HEK293 (cell line): ENCODE data around the gene NME5.

Experiments
- CTCF ChIA-PET: fragments of 350-600 bp; formaldehyde crosslinking; extraction: SDS; loops from one replicate; lab custom pipeline; 2021; ENCODE audit warnings: antibody characterized with exemption; lab: Yijun Ruan, JAX
- POLR2A ChIA-PET: fragments of 300-600 bp; formaldehyde crosslinking; extraction: SDS; loops from one replicate; lab custom pipeline; 2020; ENCODE audit warnings: antibody characterized with exemption, inconsistent platforms; lab: Yijun Ruan, JAX
- H3K27ac ChIP-seq: fragments of 200-500 bp; sonication (Bioruptor generic); 2 replicates; pipeline ENCODE4 v1.5.1; 2014; ENCODE audit warnings: low read depth, low read length, control low read depth, inconsistent platforms; ENCODE audit errors: extremely low read depth
- H3K36me3 ChIP-seq, 2 experiments: fragments of 200-500 bp in 1 of 2; sonication (Bioruptor generic) in 1 of 2; 1 replicate in 1 of 2; 2 replicates in 1 of 2; pipeline ENCODE4 v1.5.1; 2014 to 2017; ENCODE audit warnings: inconsistent platforms in 2 of 2, low read length in 2 of 2; ENCODE audit not compliant: control insufficient read depth in 2 of 2, insufficient read depth in 1 of 2
- H3K4me1 ChIP-seq: fragments of 200-500 bp; sonication (Bioruptor generic); 2 replicates; pipeline ENCODE4 v1.5.1; 2014; ENCODE audit warnings: mild to moderate bottlenecking, low read length, inconsistent platforms; ENCODE audit not compliant: control insufficient read depth, insufficient read depth
- H3K4me3 ChIP-seq: 2 replicates; pipeline ENCODE4 v1.5.1; 2011; ENCODE audit warnings: low read depth, mild to moderate bottlenecking, control low read depth, low read length, moderate library complexity
- H3K9me3 ChIP-seq: fragments of 200-500 bp; sonication (Bioruptor generic); 2 replicates; pipeline ENCODE4 v1.5.1; 2014; ENCODE audit warnings: low read depth, low read length, inconsistent platforms; ENCODE audit not compliant: control insufficient read depth, insufficient read depth
- BCL11A ChIP-seq: fragments of 450-650 bp; formaldehyde crosslinking; IDR thresholded peaks from 2 replicates; pipeline ENCODE4 v1.5.1; 2016; ENCODE audit warnings: low read depth, missing biosample characterization, missing genetic modification characterization
- FEZF1 ChIP-seq: fragments of 450-650 bp; formaldehyde crosslinking; IDR thresholded peaks from 2 replicates; pipeline ENCODE4 v1.5.1; 2016; ENCODE audit warnings: missing biosample characterization, missing genetic modification characterization
- MEIS1 ChIP-seq: sonication (generic); formaldehyde crosslinking; IDR thresholded peaks from 2 replicates; pipeline ENCODE4 v1.8.1; 2022; ENCODE audit warnings: missing genetic modification reagents, mild to moderate bottlenecking, borderline replicate concordance
- OVOL3 ChIP-seq: fragments of 450-650 bp; formaldehyde crosslinking; IDR thresholded peaks from 2 replicates; pipeline ENCODE4 v1.5.1; 2016; ENCODE audit warnings: missing biosample characterization, missing genetic modification characterization
- YY1 ChIP-seq: fragments of 450-650 bp; formaldehyde crosslinking; IDR thresholded peaks from 2 replicates; pipeline ENCODE4 v1.5.1; 2018; ENCODE audit warnings: missing biosample characterization, missing genetic modification characterization
- YY2 ChIP-seq: fragments of 450-650 bp; formaldehyde crosslinking; IDR thresholded peaks from 2 replicates; pipeline ENCODE4 v1.5.1; 2016; ENCODE audit warnings: missing biosample characterization, missing genetic modification characterization
- ZFP37 ChIP-seq: fragments of 450-650 bp; formaldehyde crosslinking; IDR thresholded peaks from 2 replicates; pipeline ENCODE4 v1.5.1; 2016; ENCODE audit warnings: missing biosample characterization, missing genetic modification characterization
- ZFP69B ChIP-seq: fragments of 450-650 bp; formaldehyde crosslinking; IDR thresholded peaks from 2 replicates; pipeline ENCODE4 v1.5.1; 2016; ENCODE audit warnings: missing biosample characterization, missing genetic modification characterization
- ZNF114 ChIP-seq: fragments of 450-650 bp; formaldehyde crosslinking; IDR thresholded peaks from 2 replicates; pipeline ENCODE4 v1.5.0; 2017; ENCODE audit warnings: missing biosample characterization, missing genetic modification characterization
- ZNF121 ChIP-seq: fragments of 450-650 bp; formaldehyde crosslinking; IDR thresholded peaks from 2 replicates; pipeline ENCODE4 v1.5.1; 2016; ENCODE audit warnings: missing biosample characterization, missing genetic modification characterization
- ZNF174 ChIP-seq: fragments of 450-650 bp; formaldehyde crosslinking; IDR thresholded peaks from 2 replicates; pipeline ENCODE4 v1.5.0; 2017; ENCODE audit warnings: missing biosample characterization, mild to moderate bottlenecking, missing genetic modification characterization
- ZNF2 ChIP-seq: fragments of 450-650 bp; formaldehyde crosslinking; IDR thresholded peaks from 2 replicates; pipeline ENCODE4 v1.5.1; 2016; ENCODE audit warnings: missing biosample characterization, missing genetic modification characterization
- ZNF23 ChIP-seq: fragments of 450-650 bp; formaldehyde crosslinking; IDR thresholded peaks from 2 replicates; pipeline ENCODE4 v1.5.1; 2016; ENCODE audit warnings: missing biosample characterization, missing genetic modification characterization, borderline replicate concordance
- ZNF37A ChIP-seq: fragments of 450-650 bp; IDR thresholded peaks from 2 replicates; pipeline ENCODE4 v1.5.1; 2018; ENCODE audit warnings: missing biosample characterization, missing genetic modification characterization
- ZNF394 ChIP-seq: fragments of 450-650 bp; formaldehyde crosslinking; IDR thresholded peaks from 2 replicates; pipeline ENCODE4 v1.5.1; 2016; ENCODE audit warnings: missing biosample characterization, missing genetic modification characterization, mild to moderate bottlenecking, moderate library complexity, borderline replicate concordance
- ZNF544 ChIP-seq: fragments of 450-650 bp; formaldehyde crosslinking; IDR thresholded peaks from 2 replicates; pipeline ENCODE4 v1.5.0; 2017; ENCODE audit warnings: missing biosample characterization, missing genetic modification characterization
- ZNF548 ChIP-seq: fragments of 450-650 bp; formaldehyde crosslinking; IDR thresholded peaks from 2 replicates; pipeline ENCODE4 v1.5.1; 2016; ENCODE audit warnings: missing biosample characterization, missing genetic modification characterization
- ZNF596 ChIP-seq: fragments of 450-650 bp; IDR thresholded peaks from 2 replicates; pipeline ENCODE4 v1.5.0; 2018; ENCODE audit warnings: missing biosample characterization, mild to moderate bottlenecking, missing genetic modification characterization, moderate library complexity
- ZNF621 ChIP-seq: fragments of 450-650 bp; formaldehyde crosslinking; IDR thresholded peaks from 2 replicates; pipeline ENCODE4 v1.5.1; 2017; ENCODE audit warnings: missing biosample characterization, missing genetic modification characterization
- ZNF626 ChIP-seq: fragments of 450-650 bp; sonication (Bioruptor Pico); formaldehyde crosslinking; IDR thresholded peaks from 2 replicates; pipeline ENCODE4 v1.5.1; 2018; ENCODE audit warnings: missing biosample characterization, missing genetic modification characterization, inconsistent platforms
- ZNF670 ChIP-seq: fragments of 450-650 bp; formaldehyde crosslinking; IDR thresholded peaks from 2 replicates; pipeline ENCODE4 v1.5.1; 2016; ENCODE audit warnings: missing biosample characterization, missing genetic modification characterization, low read depth
- ZNF768 ChIP-seq: fragments of 450-650 bp; formaldehyde crosslinking; IDR thresholded peaks from 2 replicates; pipeline ENCODE4 v1.5.1; 2018; ENCODE audit warnings: missing biosample characterization, mild to moderate bottlenecking, missing genetic modification characterization
- ZNF843 ChIP-seq: fragments of 450-650 bp; formaldehyde crosslinking; IDR thresholded peaks from 2 replicates; pipeline ENCODE4 v1.5.1; 2016; ENCODE audit warnings: missing biosample characterization, missing genetic modification characterization
- TF ChIP-seq, protein P1 (sequence below): fragments of 450-650 bp; formaldehyde crosslinking; IDR thresholded peaks from 2 replicates; pipeline ENCODE4 v1.5.1; 2016; ENCODE audit warnings: missing biosample characterization, missing genetic modification characterization
- TF ChIP-seq, protein P2 (sequence below): fragments of 450-650 bp; formaldehyde crosslinking; IDR thresholded peaks from 2 replicates; pipeline ENCODE4 v1.5.1; 2016; ENCODE audit warnings: missing biosample characterization, missing genetic modification characterization, low read depth
- TF ChIP-seq, protein P3 (sequence below): fragments of 450-650 bp; formaldehyde crosslinking; IDR thresholded peaks from 2 replicates; pipeline ENCODE4 v1.5.1; 2016; ENCODE audit warnings: missing biosample characterization, missing genetic modification characterization
- TF ChIP-seq, protein P4 (sequence below): fragments of 450-650 bp; IDR thresholded peaks from 2 replicates; pipeline ENCODE4 v1.5.1; 2018; ENCODE audit warnings: missing biosample characterization, mild to moderate bottlenecking, missing genetic modification characterization
- TF ChIP-seq, protein P5 (sequence below): fragments of 450-650 bp; formaldehyde crosslinking; IDR thresholded peaks from 2 replicates; pipeline ENCODE4 v1.5.1; 2016; ENCODE audit warnings: missing biosample characterization, missing genetic modification characterization

NME5 gene

DNA sequence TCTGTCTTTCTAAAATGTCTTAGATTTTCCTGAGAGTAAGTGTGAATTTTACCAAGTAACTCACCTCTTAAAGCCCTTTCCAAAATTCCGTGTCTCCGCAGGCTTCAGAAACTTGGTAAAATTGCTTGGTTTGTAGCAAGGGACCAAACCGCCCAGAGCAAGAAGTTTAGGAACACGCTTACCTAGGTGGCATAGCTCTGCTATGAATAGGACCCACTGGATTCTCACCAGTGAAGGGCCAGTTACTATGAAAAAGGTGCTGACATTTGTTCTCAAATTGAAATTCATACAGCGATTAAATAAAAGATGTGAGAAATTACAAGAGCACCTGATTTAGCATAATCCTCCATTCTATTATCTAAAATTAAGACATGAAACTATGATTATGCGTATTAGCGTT, 6.7 kb downstream of the NME5 start:
- Histone ChIP-seq H3K9me3 (no peaks in the 10 kb centered on the region), H3K36me3 (no peaks in the 10 kb centered on the region; a peak in 1 of 3 replicates), H3K4me3 (no peak overlapping the region), H3K27ac (no peak overlapping the region), H3K4me1 (peaks cover 12% of the 10 kb centered on the region)
- POLR2A ChIA-PET, result interaction anchor here (0.9 kb wide), 1 partner anchor 354 kb away, joined by 3 read pairs; no protein-coding TSS in a partner anchor
- CTCF ChIA-PET, result interaction anchor here (0.5 to 4.6 kb wide), 10 partner anchors 25 to 504 kb away, joined by 3 to 96 read pairs (median 10); partner anchors contain the start of gene WNT8A
- TF ChIP-seq ZNF596 (tag by site-specific recombination) (no peak), ZNF174 (no peak), ZNF121 (tag by site-specific recombination) (no peak), ZNF544 (no peak), ZNF2 (tag by site-specific recombination) (no peak), ZNF621 (tag by site-specific recombination) (no peak), ZFP37 (no peak), ZNF37A (tag by site-specific recombination) (no peak), MEIS1 (no peak), FEZF1 (tag by site-specific recombination) (no peak), ZNF626 (tag by site-specific recombination) (no peak), ZNF394 (tag by site-specific recombination) (no peak), OVOL3 (tag by site-specific recombination) (no peak), ZNF23 (no peak), ZNF768 (tag by site-specific recombination) (no peak), ZNF548 (tag by site-specific recombination) (no peak), YY1 (tag by site-specific recombination) (no peak), YY2 (no peak)
- TF ChIP-seq, protein P1, sequence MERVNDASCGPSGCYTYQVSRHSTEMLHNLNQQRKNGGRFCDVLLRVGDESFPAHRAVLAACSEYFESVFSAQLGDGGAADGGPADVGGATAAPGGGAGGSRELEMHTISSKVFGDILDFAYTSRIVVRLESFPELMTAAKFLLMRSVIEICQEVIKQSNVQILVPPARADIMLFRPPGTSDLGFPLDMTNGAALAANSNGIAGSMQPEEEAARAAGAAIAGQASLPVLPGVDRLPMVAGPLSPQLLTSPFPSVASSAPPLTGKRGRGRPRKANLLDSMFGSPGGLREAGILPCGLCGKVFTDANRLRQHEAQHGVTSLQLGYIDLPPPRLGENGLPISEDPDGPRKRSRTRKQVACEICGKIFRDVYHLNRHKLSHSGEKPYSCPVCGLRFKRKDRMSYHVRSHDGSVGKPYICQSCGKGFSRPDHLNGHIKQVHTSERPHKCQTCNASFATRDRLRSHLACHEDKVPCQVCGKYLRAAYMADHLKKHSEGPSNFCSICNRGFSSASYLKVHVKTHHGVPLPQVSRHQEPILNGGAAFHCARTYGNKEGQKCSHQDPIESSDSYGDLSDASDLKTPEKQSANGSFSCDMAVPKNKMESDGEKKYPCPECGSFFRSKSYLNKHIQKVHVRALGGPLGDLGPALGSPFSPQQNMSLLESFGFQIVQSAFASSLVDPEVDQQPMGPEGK (tag by site-specific recombination), result no peak
- TF ChIP-seq, protein P2, sequence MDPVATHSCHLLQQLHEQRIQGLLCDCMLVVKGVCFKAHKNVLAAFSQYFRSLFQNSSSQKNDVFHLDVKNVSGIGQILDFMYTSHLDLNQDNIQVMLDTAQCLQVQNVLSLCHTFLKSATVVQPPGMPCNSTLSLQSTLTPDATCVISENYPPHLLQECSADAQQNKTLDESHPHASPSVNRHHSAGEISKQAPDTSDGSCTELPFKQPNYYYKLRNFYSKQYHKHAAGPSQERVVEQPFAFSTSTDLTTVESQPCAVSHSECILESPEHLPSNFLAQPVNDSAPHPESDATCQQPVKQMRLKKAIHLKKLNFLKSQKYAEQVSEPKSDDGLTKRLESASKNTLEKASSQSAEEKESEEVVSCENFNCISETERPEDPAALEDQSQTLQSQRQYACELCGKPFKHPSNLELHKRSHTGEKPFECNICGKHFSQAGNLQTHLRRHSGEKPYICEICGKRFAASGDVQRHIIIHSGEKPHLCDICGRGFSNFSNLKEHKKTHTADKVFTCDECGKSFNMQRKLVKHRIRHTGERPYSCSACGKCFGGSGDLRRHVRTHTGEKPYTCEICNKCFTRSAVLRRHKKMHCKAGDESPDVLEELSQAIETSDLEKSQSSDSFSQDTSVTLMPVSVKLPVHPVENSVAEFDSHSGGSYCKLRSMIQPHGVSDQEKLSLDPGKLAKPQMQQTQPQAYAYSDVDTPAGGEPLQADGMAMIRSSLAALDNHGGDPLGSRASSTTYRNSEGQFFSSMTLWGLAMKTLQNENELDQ (tag by site-specific recombination), result no peak

DNA sequence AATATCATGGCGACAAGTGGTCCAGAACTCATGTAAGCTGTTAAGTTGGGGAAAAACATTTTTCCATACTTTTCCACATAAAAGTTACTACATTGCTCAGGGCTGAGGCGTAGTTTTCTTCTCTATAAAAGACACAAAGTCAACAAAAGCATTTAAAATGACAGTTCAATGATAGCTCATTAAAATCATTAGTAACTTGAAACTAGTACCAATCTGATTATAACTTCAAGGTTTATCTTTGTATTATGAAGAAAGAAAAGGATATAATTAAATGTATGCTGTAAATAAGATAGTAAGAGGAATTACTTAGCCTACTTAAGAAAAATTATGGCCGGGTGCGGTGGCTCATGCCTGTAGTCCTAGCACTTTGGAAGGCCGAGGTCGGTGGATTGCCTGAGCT, 9.9 kb downstream of the NME5 start:
- no peak overlapping the region for H3K4me3 ChIP-seq
- H3K27ac ChIP-seq, result peak overlapping the region; percentile 22; the same call in 1 of the 2 replicates
- peaks cover 12% of the 10 kb centered on the region for H3K4me1 ChIP-seq
- ChIA-PET CTCF (interaction anchor here (0.6 to 6.7 kb wide), 10 partner anchors 11 to 458 kb away, joined by 3 to 54 read pairs (median 4); partner anchors contain the start of gene WNT8A), POLR2A (interaction anchor here (0.7 kb wide), 1 partner anchor 104 kb away, joined by 3 read pairs; no protein-coding TSS in a partner anchor)
- H3K36me3 ChIP-seq, result no peaks in the 10 kb centered on the region
- no peaks in the 10 kb centered on the region for H3K9me3 ChIP-seq
- no peak for TF ChIP-seq ZFP69B (tag by site-specific recombination)
- peak; percentile 61; the same call in 1 of the 2 replicates for TF ChIP-seq BCL11A (tag by site-specific recombination)
- no peak for TF ChIP-seq ZNF670 (tag by site-specific recombination)
- TF ChIP-seq, protein P3, sequence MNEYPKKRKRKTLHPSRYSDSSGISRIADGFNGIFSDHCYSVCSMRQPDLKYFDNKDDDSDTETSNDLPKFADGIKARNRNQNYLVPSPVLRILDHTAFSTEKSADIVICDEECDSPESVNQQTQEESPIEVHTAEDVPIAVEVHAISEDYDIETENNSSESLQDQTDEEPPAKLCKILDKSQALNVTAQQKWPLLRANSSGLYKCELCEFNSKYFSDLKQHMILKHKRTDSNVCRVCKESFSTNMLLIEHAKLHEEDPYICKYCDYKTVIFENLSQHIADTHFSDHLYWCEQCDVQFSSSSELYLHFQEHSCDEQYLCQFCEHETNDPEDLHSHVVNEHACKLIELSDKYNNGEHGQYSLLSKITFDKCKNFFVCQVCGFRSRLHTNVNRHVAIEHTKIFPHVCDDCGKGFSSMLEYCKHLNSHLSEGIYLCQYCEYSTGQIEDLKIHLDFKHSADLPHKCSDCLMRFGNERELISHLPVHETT (tag by site-specific recombination), result 0 out of 2 replicates have a peak, but pooled peaks have one; percentile 33
- peak; percentile 95 for TF ChIP-seq ZNF843
- TF ChIP-seq ZNF114 (tag by site-specific recombination), result no peak
- TF ChIP-seq, protein P4, sequence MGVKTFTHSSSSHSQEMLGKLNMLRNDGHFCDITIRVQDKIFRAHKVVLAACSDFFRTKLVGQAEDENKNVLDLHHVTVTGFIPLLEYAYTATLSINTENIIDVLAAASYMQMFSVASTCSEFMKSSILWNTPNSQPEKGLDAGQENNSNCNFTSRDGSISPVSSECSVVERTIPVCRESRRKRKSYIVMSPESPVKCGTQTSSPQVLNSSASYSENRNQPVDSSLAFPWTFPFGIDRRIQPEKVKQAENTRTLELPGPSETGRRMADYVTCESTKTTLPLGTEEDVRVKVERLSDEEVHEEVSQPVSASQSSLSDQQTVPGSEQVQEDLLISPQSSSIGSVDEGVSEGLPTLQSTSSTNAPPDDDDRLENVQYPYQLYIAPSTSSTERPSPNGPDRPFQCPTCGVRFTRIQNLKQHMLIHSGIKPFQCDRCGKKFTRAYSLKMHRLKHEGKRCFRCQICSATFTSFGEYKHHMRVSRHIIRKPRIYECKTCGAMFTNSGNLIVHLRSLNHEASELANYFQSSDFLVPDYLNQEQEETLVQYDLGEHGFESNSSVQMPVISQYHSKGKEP, result peak; percentile 31; the same call in 1 of the 2 replicates
- TF ChIP-seq, protein P5, sequence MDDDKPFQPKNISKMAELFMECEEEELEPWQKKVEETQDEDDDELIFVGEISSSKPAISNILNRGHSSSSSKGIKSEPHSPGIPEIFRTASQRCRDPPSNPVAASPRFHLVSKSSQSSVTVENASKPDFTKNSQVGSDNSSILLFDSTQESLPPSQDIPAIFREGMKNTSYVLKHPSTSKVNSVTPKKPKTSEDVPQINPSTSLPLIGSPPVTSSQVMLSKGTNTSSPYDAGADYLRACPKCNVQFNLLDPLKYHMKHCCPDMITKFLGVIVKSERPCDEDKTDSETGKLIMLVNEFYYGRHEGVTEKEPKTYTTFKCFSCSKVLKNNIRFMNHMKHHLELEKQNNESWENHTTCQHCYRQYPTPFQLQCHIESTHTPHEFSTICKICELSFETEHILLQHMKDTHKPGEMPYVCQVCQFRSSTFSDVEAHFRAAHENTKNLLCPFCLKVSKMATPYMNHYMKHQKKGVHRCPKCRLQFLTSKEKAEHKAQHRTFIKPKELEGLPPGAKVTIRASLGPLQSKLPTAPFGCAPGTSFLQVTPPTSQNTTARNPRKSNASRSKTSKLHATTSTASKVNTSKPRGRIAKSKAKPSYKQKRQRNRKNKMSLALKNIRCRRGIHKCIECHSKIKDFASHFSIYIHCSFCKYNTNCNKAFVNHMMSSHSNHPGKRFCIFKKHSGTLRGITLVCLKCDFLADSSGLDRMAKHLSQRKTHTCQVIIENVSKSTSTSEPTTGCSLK (tag by site-specific recombination), result no peak
